Suprapubic skin (tissue), 4 donors: ENCODE measurements around the gene CRX.

Experiments used
- CTCF ChIP-seq, 2 donors: fragments of 200-600 bp in 1 of 2; fragments of 450-650 bp in 1 of 2; sonication (generic) in 1 of 2; IDR thresholded peaks; one replicate each; pipeline ENCODE4 v1.5.1; 2016 to 2019; ENCODE audit warnings: antibody characterized with exemption in 2 of 2, mild to moderate bottlenecking in 1 of 2, moderate library complexity in 1 of 2
- POLR2A ChIP-seq, 2 donors: fragments of 450-650 bp; IDR thresholded peaks; one replicate each; pipeline ENCODE4 v1.6.1; 2017; ENCODE audit warnings: antibody characterized with exemption in 2 of 2, mild to moderate bottlenecking in 2 of 2, moderate library complexity in 2 of 2
- POLR2AphosphoS5 ChIP-seq, 3 donors: sonication (generic); formaldehyde crosslinking; IDR thresholded peaks; one replicate each; pipeline ENCODE4 v1.6.1; 2017; ENCODE audit warnings: antibody characterized with exemption in 3 of 3

- TF ChIP-seq CTCF (IDR thresholded peaks at IDR 0.05) = no peak
- no peak for TF ChIP-seq POLR2AphosphoS5 (IDR thresholded peaks at IDR 0.05)
- TF ChIP-seq POLR2A (IDR thresholded peaks at IDR 0.05) = no peak
These were observed 70.4 kb downstream of the CRX start for GRCh38 chr19:47891923-47892666.
